LNCAP (cell line): ENCODE measurements around the gene LRGUK.

Experiments
- CTCF ChIP-seq: fragments of 450-650 bp; IDR thresholded peaks from 2 replicates; pipeline ENCODE4 v1.5.1; 2017; ENCODE audit warnings: mild to moderate bottlenecking

Gene LRGUK

GRCh38 chr7:134129856-134130523 lies 2.9 kb downstream of the LRGUK start:
- no peak for TF ChIP-seq CTCF

GRCh38 chr7:134134004-134134403 lies 6.9 kb downstream of the LRGUK start:
- TF ChIP-seq CTCF: no peak

- TF ChIP-seq CTCF: peak; percentile 93
Measured at GRCh38 chr7:134140889-134141867, 14.0 kb downstream of the LRGUK start.

- TF ChIP-seq CTCF: no peak
Measured at GRCh38 chr7:134141868-134142264, 14.7 kb downstream of the LRGUK start.

- TF ChIP-seq CTCF: no peak
Measured at GRCh38 chr7:134153493-134154136, 26.5 kb downstream of the LRGUK start.

- TF ChIP-seq CTCF: no peak
Measured at GRCh38 chr7:134154581-134155130, 27.5 kb downstream of the LRGUK start.

- no peak for TF ChIP-seq CTCF
Measured at GRCh38 chr7:134155206-134155605, 28.1 kb downstream of the LRGUK start.
